ENCODE measurements around the gene KLHDC8A.

KLHDC8A gene

DNA sequence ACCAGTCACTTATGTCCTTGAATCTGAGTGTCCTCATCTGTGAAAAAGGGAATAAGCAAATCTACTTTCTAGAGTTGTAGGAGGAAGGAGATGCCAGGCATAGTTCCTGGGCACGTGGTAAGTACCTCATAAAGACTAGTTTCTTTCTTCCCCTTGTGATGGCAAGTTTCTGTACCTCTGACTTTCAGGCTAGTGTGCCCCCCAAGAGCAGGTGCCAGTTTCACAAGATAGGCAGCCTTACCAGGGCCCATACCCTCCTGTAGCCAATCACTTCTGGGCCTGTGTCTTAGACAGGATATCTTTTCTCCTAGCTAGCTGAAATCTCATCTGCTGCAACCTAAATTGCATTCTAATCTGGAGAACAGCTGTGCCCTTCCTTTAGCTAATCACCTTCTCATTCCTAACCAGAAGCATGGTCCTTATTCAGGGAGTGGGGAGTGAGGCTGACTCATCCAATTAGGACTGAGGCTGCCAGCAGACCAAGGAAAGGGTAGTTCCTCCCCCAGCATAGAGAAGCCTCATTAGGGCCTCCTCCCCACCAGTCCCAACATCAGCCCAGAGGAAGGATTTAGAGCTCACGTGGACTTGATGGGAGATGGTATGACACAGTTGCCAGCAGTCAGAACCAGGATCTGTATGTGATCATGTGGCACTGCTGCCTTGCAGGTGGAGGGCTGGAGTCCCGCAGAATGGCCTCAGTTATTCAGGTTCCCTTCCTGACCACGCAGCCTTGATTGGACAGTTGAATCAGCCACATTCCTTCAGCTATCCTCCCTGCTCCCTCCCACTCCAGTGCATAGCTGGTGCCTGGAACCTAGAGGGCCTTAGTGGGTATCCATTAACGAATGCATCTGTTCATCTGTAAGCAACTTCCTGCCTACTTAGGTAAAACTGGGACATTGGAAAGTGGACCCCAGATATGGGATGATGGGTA is 7.9 kb downstream of the KLHDC8A start:
- in situ Hi-C loops (cut with HindIII; ENCODE audit: low sequenced_read_pairs): no loop called here

DNA sequence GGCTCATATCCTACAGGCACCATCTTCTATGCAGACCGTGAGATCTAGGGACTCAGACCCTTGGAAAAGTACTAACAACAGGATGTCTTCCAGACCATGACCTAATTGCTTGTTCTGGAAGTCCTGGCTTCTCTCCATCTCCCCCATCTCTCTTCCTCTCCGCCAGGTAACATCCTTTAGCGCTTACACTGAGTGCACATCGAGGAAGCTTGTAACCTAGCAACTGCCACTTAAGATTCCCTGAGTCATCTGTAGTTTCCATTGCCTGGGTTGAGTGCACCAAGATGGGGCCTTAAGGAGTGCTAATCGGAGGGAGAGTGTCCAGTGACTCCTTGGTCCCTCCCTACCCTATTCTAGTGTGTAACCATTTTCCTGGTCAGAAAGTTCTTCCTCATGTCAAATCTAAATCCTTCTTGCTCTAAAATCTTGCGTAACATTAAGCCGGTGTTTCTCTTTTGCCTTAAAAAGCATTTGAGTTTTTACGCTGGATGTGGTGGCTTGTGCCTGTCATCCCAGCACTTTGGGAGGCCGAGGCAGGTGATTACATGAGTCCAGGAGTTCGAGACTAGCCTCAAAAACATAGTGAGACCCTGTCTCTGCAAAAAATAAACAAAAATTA is 9.7 kb downstream of the KLHDC8A start:
- in situ Hi-C loops (cut with HindIII; ENCODE audit: low sequenced_read_pairs): no loop called here

DNA sequence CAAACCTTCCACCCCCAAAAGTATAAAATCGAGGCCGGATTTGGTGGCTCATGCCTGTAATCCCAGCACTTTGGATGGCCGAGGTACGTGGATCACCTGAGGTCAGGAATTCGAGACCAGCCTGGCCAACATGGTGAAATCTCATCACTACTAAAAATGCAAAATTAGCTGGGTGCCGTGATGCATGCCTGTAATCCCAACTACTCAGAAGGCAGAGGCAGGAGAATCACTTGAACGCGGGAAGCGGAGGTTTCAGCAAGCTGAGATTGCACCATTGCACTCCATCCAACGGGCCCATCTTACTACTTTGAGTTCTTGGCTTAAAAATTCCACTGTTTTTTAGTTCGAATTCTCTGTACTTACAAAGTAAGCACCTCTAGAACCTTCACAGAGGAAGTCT is 11.0 kb downstream of the KLHDC8A start:
- in situ Hi-C loops (cut with HindIII; ENCODE audit: low sequenced_read_pairs): no loop called here

DNA sequence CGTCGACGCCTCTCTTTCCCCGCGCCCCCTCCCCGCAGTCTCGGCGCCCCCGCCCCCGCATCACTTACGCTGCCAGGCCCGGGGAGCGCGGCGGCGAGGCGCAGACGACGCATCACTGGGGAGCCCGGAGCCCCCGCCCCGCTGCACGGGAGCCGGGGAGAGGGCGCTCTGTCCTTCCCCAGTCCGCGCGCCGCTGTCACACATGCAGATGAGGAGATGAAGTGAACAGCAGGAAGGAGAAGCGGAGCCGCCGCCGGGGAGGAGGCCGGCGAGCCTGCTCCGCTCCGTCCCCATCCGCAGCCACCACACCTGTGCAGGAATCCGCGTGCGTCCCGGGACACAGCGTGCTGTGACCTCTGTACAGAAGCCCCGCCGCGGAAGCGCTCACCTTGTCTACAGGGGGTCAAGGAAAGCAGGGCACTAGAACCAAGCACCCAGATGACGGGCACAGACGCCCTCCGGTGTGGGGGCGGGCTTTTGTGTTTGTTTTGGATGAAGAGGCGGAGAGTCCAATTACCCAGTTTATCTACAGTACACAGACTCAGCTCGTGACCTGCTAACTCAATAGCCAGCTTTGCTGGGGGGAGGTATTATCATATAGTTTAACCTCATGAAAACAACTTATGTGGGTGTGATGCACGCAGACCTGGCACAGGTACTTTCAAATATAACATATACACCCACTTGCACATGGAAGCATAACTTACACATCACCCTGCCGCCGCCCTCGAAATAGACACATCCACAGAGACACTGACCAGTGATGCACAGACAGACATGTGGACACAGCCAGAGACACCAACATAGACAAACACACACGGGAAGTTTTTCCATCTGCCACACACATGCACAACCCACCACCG is 12.4 kb downstream of the KLHDC8A start:
- in situ Hi-C loops (cut with HindIII; ENCODE audit: low sequenced_read_pairs): no loop called here

DNA sequence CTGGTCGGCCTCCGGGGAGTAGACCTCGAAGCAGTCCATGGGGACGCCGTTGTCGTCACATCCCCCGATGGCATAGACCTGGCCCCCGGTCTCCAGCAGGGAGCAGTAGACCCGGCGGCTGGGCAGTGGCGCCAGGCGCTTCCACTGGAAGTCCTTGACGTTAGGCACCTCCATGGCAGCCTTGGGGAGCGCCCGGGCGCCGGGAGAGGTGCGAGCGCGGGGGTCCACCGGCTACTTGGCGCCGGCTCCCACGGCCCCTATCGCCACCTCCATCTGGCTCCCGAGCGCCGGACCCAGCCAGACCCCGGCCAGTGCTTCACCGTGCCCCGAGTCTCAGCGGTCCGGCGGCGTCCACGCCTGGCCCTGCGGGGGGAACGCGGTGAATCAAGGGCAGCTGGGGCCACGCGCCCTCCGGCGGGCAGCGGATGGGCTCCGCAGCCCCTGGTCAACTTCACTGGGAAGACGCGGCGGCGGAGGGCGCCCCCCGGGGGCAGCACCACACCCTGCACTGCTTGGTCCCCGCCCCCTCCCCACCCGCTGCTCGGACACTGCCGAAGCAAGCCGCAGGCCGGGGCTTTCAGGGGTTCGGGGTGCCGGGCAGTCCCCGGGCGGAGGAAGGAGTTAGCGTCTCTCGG is 13.2 kb downstream of the KLHDC8A start:
- in situ Hi-C loops (cut with HindIII; ENCODE audit: low sequenced_read_pairs): no loop called here

DNA sequence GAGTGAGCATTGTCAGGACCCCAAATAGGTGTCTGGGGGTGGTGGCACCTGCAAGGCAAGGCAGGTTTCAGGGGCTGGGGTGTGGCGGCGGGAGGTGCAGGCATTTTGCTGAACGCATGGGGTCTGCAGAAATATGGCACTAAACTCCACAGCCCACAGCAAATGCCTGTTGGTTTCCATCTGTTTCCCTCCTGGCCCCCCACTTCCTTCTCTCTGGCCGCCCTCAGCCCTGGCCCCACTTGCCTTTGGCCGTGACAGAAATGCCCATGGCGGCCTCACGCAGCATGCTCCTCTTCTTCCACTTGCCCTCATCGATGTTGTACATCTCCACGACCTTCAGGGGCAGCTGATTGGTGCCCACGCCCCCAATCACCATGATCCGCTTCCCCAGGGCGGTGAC is 13.7 kb downstream of the KLHDC8A start:
- in situ Hi-C loops (cut with HindIII; ENCODE audit: low sequenced_read_pairs): no loop called here

DNA sequence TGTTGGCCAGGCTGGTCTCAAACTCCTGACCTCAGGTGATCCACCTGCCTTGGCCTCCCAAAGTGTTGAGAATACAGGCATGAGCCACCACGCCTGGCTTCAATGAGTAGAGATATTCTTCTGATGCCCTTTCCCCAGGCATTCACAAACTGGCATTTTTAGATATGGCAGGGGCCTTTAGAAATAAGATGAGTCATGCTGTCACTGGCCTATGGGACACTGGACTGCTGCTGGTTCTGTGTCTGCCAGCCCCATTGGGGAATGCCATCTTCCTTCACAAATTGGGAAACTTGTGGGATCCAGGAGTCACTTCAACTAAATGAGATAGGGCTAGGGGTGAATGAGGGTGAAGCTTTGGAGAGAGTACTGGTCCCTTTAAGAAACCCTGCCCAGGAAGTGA is 16.0 kb downstream of the KLHDC8A start:
- in situ Hi-C loops (cut with HindIII; ENCODE audit: low sequenced_read_pairs): no loop called here

DNA sequence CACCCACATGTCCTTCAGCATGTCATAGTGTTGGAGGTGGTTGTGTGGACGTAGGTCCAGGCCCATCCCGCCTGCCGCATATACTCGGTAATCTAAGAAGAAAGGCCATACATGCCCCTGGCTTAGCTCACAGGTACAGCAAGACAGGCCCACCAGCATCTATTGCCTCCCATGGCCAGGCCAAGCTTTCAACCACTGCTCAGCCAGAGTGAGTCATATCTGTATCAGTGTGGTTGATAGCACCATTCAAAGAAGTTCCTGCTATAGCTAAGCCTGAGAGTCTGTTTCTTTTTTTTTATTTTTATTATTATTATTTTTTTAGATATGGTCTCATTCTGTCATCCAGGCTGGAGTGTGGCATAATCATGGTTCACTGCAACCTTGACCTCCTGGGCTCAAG is 17.0 kb downstream of the KLHDC8A start:
- in situ Hi-C loops (cut with HindIII; ENCODE audit: low sequenced_read_pairs): loop anchor here (5.0 kb wide), 1 partner anchor 62 kb away; no protein-coding TSS in a partner anchor

DNA sequence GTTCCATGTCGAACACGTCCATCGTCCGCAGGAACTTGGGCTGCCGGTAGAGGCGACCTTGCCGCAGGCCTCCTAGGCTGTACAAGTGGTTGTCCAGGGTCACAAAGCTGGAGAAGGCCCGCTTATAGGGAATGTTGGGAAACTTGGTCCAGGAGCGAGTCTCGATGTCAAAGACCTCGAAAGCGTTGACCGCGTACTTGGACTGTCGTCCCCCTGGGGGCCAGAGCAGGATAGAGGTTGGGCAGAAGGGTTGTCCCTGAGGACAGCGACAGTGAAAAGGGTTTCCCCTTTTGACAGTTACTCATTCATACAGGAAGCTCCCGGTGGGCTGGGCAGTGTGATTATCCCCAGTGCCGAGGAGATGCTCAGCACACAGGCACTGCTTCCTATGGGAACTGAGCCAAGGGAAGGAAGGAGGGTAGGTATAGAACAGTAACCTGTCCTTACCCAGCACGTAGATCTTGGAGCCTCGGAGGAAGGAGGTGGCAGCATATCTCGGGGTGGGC is 17.5 kb downstream of the KLHDC8A start:
- in situ Hi-C loops (cut with HindIII; ENCODE audit: low sequenced_read_pairs): loop anchor here (5.0 kb wide), 1 partner anchor 62 kb away; no protein-coding TSS in a partner anchor

DNA sequence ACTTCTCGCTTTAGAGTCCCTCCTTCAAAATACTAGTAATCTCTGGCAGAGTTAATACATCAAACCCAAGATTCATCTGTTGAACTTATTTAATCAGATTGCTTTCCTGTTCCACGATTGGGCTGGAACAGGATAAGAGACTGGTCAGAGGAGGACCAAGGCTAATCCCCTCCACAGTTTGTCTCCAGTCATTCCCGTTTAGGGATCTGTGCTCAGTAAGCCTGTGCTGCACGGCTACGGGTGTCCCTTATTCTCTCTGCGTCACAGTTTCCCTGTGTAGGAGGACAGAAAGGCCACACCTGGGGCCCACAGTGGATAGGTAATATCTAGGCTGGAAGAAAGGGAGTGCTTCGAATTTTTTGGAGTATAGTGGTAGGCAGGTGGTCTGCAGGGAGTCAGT is 18.7 kb downstream of the KLHDC8A start:
- in situ Hi-C loops (cut with HindIII; ENCODE audit: low sequenced_read_pairs): loop anchor here (5.0 kb wide), 1 partner anchor 61 kb away; no protein-coding TSS in a partner anchor

DNA sequence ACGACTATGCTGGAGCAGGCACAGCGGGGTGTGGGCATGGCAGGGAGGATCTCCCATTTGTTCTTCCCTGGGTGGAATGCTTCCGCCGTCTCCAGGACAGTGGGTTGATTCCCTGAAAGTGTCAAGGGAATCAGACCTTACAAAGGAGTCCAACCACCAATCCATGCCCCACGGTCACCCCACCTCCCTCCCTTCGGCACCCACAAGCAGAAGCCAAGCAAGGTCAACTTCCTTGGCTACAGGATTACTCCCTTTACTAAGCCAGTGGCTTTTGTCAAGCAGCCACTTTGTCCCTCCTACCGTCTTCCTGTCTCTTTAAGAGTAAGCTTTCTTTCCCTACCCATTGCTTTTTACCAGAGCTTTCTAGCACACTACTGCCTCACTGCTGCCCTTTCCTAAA is 19.2 kb downstream of the KLHDC8A start:
- in situ Hi-C loops (cut with HindIII; ENCODE audit: low sequenced_read_pairs): loop anchor here (5.0 kb wide), 1 partner anchor 60 kb away; no protein-coding TSS in a partner anchor

DNA sequence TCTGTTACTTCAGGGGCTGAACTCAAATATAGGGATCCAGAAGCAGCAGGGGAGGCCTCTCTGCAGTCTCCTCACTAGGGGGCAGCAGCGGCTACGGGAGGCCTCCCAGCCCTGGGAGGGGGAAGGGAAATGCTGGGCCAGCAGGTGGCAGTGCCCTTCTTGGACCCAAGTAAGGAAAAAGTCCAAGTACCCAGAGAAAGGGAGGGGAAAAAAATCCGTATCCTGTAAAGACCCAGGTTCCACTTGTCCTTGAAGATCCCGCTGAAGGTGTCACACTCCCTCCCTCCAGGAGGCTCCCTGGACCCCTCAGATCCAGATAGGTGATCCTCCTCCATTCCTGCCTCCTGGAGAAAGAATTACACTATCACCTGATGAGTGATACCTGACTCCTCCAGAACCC is 21.0 kb downstream of the KLHDC8A start:
- in situ Hi-C loops (cut with HindIII; ENCODE audit: low sequenced_read_pairs): loop anchor here (5.0 kb wide), 1 partner anchor 58 kb away; no protein-coding TSS in a partner anchor

DNA sequence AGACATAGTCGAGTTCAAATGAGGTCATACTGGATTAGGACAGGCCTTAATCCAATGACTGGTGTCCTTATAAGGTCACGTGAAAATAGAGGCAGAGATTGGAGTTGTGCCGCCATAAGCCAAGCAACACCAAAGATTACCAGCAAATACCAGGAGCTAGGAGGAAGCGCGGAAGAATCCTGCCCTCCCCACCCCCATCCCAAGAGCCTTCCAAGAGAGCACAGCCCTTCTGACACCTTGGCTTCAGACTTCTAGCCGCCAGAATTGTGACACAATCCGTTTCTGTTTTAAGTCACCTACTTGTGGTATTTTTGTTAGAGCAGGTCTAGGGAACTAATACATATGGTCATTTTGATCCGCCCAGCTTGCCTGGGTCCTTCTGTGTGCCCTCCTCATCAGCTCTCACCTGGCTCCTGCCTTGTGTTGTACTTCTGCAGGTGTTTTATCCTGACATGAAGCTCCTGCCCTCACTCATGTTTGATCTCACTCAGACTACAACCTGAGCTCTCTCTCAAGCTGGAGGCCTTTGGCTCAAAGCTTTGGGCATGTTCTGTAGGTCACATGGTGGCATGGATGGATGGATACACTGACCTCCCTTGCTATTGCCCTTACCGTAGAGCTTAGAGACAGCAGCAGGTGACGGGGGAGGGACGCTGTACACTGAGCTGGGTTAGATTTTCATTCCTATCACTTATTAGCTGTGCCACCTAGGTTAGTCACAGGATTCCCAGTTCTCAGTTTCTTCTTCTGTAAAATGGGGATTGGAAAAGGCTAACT is 24.5 kb downstream of the KLHDC8A start:
- in situ Hi-C loops (cut with HindIII; ENCODE audit: low sequenced_read_pairs): no loop called here

DNA sequence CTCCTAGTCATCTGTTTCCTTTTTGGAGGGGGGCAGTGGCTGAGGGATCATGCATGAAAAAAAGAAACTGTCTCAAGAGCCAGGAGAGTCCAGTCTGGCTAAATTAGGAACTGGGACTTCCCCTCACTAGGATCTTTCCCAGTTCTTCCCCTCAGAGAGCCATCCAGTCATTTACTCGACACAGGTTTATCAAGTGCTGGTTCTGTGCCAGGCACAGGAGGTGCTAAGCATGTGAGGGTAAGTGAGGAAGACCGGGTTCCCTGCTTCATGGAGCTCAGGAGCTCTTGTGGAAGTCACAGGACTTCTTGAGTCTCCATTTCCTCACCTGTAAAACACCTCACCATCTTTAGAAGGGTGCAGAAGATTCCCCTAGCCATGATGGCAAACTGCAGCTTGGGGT is 26.6 kb downstream of the KLHDC8A start:
- in situ Hi-C loops (cut with HindIII; ENCODE audit: low sequenced_read_pairs): no loop called here

DNA sequence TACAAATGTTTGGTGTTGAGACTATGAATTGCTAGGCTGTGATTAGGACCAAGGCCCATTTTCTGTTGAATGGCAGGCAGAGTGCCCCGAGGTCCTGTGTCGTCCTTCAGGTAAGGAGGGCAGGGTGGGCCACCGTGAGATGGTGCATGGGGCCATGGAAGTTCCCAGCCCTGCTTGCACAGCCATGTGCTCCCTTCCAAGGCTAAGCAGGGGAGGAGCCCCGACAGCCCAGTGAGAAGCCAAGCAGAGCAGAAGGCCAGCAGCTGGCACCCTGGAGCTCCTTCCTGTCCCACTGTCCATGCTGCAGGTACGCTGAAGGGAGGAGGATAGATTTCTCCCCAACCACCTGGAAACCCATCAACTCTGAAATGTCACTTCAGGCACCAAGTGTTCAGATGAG is 27.0 kb downstream of the KLHDC8A start:
- in situ Hi-C loops (cut with HindIII; ENCODE audit: low sequenced_read_pairs): no loop called here

DNA sequence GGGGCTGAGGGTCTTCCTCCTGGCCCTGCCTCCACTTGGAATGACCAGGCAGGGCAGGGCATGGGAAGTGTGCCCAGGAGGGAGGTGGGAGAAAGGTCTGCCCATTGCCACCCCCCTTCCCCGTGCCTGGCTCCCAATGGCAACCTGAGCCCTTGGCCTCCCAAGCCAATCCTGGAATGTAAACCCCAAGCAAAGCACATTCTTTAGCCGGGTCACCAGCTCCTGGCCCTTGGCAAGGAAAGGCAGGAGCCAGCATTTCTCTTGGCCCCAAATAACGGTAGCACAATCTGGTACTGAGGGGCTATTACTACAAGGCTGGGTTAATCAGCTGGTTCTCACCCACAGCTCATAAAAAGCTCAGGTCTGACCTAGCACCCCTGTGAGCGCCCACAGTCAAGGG is 28.2 kb downstream of the KLHDC8A start:
- in situ Hi-C loops (cut with HindIII; ENCODE audit: low sequenced_read_pairs): no loop called here

DNA sequence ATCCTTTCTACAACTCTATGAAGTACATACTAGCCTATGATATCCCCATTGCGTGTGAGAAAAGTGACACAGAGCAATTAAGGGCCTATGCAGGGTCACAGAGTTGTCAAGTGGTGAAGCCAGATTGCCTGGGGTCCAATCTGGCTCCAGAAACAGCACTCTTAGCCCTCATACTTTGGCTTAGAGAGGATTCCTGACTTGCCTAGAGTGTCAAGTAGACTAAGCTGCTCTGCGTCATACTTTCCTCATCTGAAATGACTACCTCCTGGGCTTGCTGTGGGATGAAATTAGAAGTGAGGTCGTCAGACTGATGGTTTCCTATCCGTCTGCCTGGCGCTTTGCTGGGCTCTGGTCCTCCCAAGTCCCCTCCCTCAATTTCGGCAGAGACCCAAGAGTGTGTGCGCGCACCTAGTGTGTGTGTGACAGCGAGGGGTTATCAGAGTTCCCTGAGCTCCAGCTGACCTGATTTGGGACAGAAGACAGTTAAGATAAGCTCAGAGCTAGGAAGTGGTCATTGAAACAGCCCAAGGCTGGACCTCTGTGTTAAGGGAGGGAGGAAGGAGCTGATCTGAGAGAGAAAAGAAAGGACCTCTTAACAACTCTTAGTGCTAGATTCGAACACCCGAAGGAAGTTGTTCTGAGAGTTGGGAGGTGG is 29.8 kb downstream of the KLHDC8A start:
- in situ Hi-C loops (cut with HindIII; ENCODE audit: low sequenced_read_pairs): no loop called here

DNA sequence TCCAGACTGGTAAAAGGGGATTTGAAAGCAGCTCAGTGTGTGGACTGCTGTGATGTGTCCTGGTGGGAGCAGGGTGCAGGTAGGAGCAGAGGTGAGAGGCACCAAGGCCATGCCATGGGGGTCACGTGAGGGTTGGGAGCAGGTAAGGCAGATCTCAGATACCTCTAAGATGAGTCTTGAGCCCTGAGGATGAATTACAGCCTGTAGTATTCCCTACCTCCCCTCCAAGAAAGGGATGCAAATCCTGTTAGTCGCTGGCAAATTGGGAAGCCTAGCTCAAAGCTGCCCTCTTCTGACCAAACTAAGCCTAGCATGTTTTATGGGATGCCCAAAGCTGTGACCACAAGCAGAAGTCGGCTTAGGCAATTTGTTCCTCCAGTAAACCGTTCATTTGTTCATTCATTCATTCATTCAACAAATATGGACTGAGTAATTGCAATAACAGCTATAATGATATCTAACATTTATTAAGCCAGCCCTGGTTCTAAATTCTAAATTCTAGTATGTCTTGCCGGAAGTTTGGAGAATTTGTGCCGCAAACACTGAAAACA is 31.3 kb downstream of the KLHDC8A start:
- in situ Hi-C loops (cut with HindIII; ENCODE audit: low sequenced_read_pairs): no loop called here

DNA sequence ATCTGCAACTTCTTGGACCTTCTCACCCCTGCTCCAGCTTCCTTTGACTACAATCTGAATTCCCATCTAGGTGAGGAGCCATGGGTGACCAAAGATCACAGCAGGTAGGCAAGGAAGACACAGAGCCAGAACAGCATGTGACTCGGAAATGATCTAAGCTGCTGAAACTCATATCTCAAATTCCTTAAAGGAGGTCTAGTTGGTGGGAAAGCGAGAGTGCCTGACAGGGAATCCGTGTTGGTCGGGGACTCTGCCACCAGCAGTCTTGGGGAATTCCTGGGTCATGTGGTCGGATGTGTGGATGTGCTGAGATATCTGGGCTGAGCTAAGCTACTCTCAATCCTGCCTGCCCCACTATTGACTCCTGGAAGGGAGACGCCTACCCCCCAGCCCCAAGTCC is 31.9 kb downstream of the KLHDC8A start:
- in situ Hi-C loops (cut with HindIII; ENCODE audit: low sequenced_read_pairs): no loop called here
